RCC 7860 (cell line): Measurements from ENCODE around the gene DYNC2LI1.
"Not testable (repeated sequence)": the region's sequence is repeated elsewhere in the genome, so short reads cannot be mapped to it uniquely, and the experiment has no call there.

Experiments used
- DNase-seq: peaks from one replicate; pipeline ENCODE4 v3.0.0-alpha.2; 2015; ENCODE audit warnings: low spot score
- FAIRE-seq: peaks from 2 replicates; lab custom pipeline; 2012; peaks lifted over from hg19 to GRCh38; lab: Jason Lieb, UNC

The DYNC2LI1 gene

GRCh38 chr2:43773876-43774613, at the start of gene DYNC2LI1:
Gene DYNC2LI1, plus strand, starts transcription at chr2:43774039. Its CDS starts 100 bp downstream, at chr2:43774139.
- FAIRE-seq (peak; percentile 60), DNase-seq (peak; percentile 77)

GRCh38 chr2:43724728-43725526, 48.9 kb upstream of the DYNC2LI1 start:
- FAIRE-seq: no peak
- DNase-seq: no peak

- DNase-seq: no peak
- no peak for FAIRE-seq
These were observed 48.1 kb upstream of the DYNC2LI1 start for GRCh38 chr2:43725711-43726246.

GRCh38 chr2:43726961-43727633, 46.7 kb upstream of the DYNC2LI1 start:
- not testable (repeated sequence) for DNase-seq, FAIRE-seq

GRCh38 chr2:43727634-43728014, 46.2 kb upstream of the DYNC2LI1 start:
- FAIRE-seq (no peak), DNase-seq (no peak)

GRCh38 chr2:43729491-43730174, 44.2 kb upstream of the DYNC2LI1 start:
- no peak for DNase-seq
- no peak for FAIRE-seq

- DNase-seq: no peak
- no peak for FAIRE-seq
These were observed 42.6 kb upstream of the DYNC2LI1 start for GRCh38 chr2:43731211-43731610.

GRCh38 chr2:43736637-43737036, 37.2 kb upstream of the DYNC2LI1 start:
- DNase-seq: no peak

GRCh38 chr2:43737097-43737854, 36.6 kb upstream of the DYNC2LI1 start:
- FAIRE-seq: peak; percentile 58
- peak; percentile 68 for DNase-seq

More at GRCh38 chr2:43736637-43737036, 37.2 kb upstream of the DYNC2LI1 start:
- FAIRE-seq: no peak

- no peak for FAIRE-seq
- no peak for DNase-seq
These were observed 36.0 kb upstream of the DYNC2LI1 start for GRCh38 chr2:43737855-43738254.

GRCh38 chr2:43738257-43738656, 35.6 kb upstream of the DYNC2LI1 start:
- FAIRE-seq (no peak), DNase-seq (no peak)

- FAIRE-seq (no peak), DNase-seq (no peak)
These were observed 30.1 kb upstream of the DYNC2LI1 start for GRCh38 chr2:43743706-43744105.

GRCh38 chr2:43745457-43745856, 28.4 kb upstream of the DYNC2LI1 start:
- peak; percentile 18 for DNase-seq
- FAIRE-seq: peak; percentile 80

GRCh38 chr2:43748333-43748732, 25.5 kb upstream of the DYNC2LI1 start:
- no peak for DNase-seq
- FAIRE-seq: no peak

GRCh38 chr2:43749583-43749982, 24.3 kb upstream of the DYNC2LI1 start:
- FAIRE-seq: peak; percentile 50

GRCh38 chr2:43751476-43751990, 22.3 kb upstream of the DYNC2LI1 start:
- DNase-seq (no peak), FAIRE-seq (no peak)

More at GRCh38 chr2:43749583-43749982, 24.3 kb upstream of the DYNC2LI1 start:
- no peak for DNase-seq

GRCh38 chr2:43752302-43752701, 21.5 kb upstream of the DYNC2LI1 start:
- no peak for DNase-seq
- no peak for FAIRE-seq

GRCh38 chr2:43754180-43754579, 19.7 kb upstream of the DYNC2LI1 start:
- DNase-seq (peak; percentile 50), FAIRE-seq (peak; percentile 10)

GRCh38 chr2:43758739-43759138, 15.1 kb upstream of the DYNC2LI1 start:
- FAIRE-seq (no peak), DNase-seq (no peak)

- peak; percentile 93 for DNase-seq
- FAIRE-seq: peak; percentile 95
These were observed 14.6 kb upstream of the DYNC2LI1 start for GRCh38 chr2:43759195-43759594.
